Caco-2 (cell line): ENCODE results near the gene PRAF2. TPM values are rescaled to one million over a fixed set of nuclear protein-coding genes. Genes with fewer than 3 reads are reported as not detected.

Experiments used
- BruUV-seq: library from RNA; stranded (reverse); fragments of 400-500 nt; replicated peaks from 2 replicates; lab custom pipeline; 2021; lab: Mats Ljungman, UMichigan
- CTCF ChIA-PET: fragments of 300-600 bp; sonication (Branson Sonifier 250); formaldehyde crosslinking; loops from one replicate; lab custom pipeline; 2022; ENCODE audit warnings: antibody characterized with exemption; lab: Charles Lee
- POLR2A ChIA-PET: fragments of 300-600 bp; sonication (Branson Sonifier 250); formaldehyde crosslinking; loops from one replicate; lab custom pipeline; 2022; ENCODE audit warnings: antibody characterized with exemption; lab: Charles Lee
- DNase-seq, 2 experiments: peaks; one replicate each; pipeline versions ENCODE4 v3.0.0 to v3.0.0-alpha.2; 2020 to 2022
- H3K27me3 ChIP-seq: replicated peaks from 2 replicates; pipeline ENCODE4 v1.6.0; 2011; ENCODE audit warnings: low read length; ENCODE audit not compliant: control insufficient read depth, insufficient read depth
- H3K36me3 ChIP-seq: 2 replicates; pipeline ENCODE4 v1.5.1; 2011; ENCODE audit warnings: low read length; ENCODE audit not compliant: control insufficient read depth, insufficient read depth
- H3K4me1 ChIP-seq: fragments of 250-450 bp; sonication (Bioruptor Pico); 2 replicates; pipeline ENCODE4 v1.5.1; 2020; ENCODE audit warnings: mild to moderate bottlenecking
- H3K4me3 ChIP-seq: 2 replicates; pipeline ENCODE4 v1.5.1; 2011; ENCODE audit warnings: low read depth, mild to moderate bottlenecking, control low read depth, low read length
- H3K9me3 ChIP-seq: fragments of 250-450 bp; sonication (Bioruptor Pico); 2 replicates; pipeline ENCODE4 v1.5.1; 2020; ENCODE audit warnings: mild to moderate bottlenecking, moderate library complexity
- H3K27ac Mint-ChIP-seq: one replicate; pipeline ENCODE4 v1.8.0; 2022; ENCODE audit warnings: mixed read lengths; ENCODE audit not compliant: unreplicated experiment
- H3K27me3 Mint-ChIP-seq: one replicate; pipeline ENCODE4 v1.8.0; 2022; ENCODE audit warnings: mixed read lengths; ENCODE audit not compliant: insufficient read depth, unreplicated experiment
- H3K36me3 Mint-ChIP-seq: one replicate; pipeline ENCODE4 v1.8.0; 2022; ENCODE audit warnings: mild to moderate bottlenecking, mixed read lengths; ENCODE audit not compliant: insufficient read depth, unreplicated experiment
- H3K4me1 Mint-ChIP-seq: one replicate; pipeline ENCODE4 v1.8.0; 2022; ENCODE audit warnings: low read depth, mixed read lengths; ENCODE audit not compliant: unreplicated experiment
- H3K4me3 Mint-ChIP-seq: one replicate; pipeline ENCODE4 v1.8.0; 2022; ENCODE audit warnings: mild to moderate bottlenecking, moderate library complexity, mixed read lengths; ENCODE audit not compliant: unreplicated experiment
- H3K9me3 Mint-ChIP-seq: one replicate; pipeline ENCODE4 v1.8.0; 2022; ENCODE audit warnings: mixed read lengths; ENCODE audit not compliant: unreplicated experiment
- CTCF ChIP-seq, 2 experiments: fragments of 200-600 bp in 1 of 2; IDR thresholded peaks; 1 replicate in 1 of 2; 2 replicates in 1 of 2; pipeline versions ENCODE4 v1.5.1 to v1.8.0; 2011 to 2022; ENCODE audit warnings: antibody characterized with exemption in 1 of 2, control low read depth in 1 of 2, inconsistent platforms in 1 of 2, low read depth in 1 of 2, low read length in 1 of 2, mild to moderate bottlenecking in 1 of 2, moderate library complexity in 1 of 2; ENCODE audit not compliant: insufficient read depth in 1 of 2, severe bottlenecking in 1 of 2, unreplicated experiment in 1 of 2
- intact Hi-C: fragments of 100-400 bp; cut with micrococcal nuclease; formaldehyde crosslinking; loops from one replicate; pipeline ENCODE4 v1.10.0; 2022; ENCODE audit not compliant: unreplicated experiment
- total RNA-seq: library from RNA; stranded (reverse); gene quantifications from 2 replicates; pipeline ENCODE4 v1.2.3, GENCODE V29; 2022

PRAF2 gene
- total RNA-seq, 1 experiment from 2014 or later: 5.4 TPM

GRCh38 chrX:49111791-49112190 lies 38.0 kb upstream of the PRAF2 start:
- no peak for TF ChIP-seq CTCF (IDR thresholded peaks at IDR 0.05; ENCODE audit: insufficient read depth in 1 of 2, low read depth in 1 of 2, low read length in 1 of 2, severe bottlenecking in 1 of 2, unreplicated experiment in 1 of 2)
- H3K27me3 Mint-ChIP-seq: no peaks in the 10 kb centered on the region
- ChIA-PET CTCF (no interaction called here), POLR2A (no interaction called here)
- H3K27me3 ChIP-seq: no peaks in the 10 kb centered on the region
- no peaks in the 10 kb centered on the region for H3K9me3 Mint-ChIP-seq
- H3K36me3 ChIP-seq: peaks cover 1% of the 10 kb centered on the region; the same call in 1 of the 2 replicates
- no peaks in the 10 kb centered on the region for H3K4me1 ChIP-seq
- BruUV-seq: no TSS peak
- no peak overlapping the region for H3K27ac Mint-ChIP-seq
- H3K36me3 Mint-ChIP-seq: peaks cover 24% of the 10 kb centered on the region
- no peak overlapping the region for H3K4me3 Mint-ChIP-seq
- H3K4me1 Mint-ChIP-seq: no peaks in the 10 kb centered on the region
- H3K4me3 ChIP-seq: no peak overlapping the region
- H3K9me3 ChIP-seq: no peaks in the 10 kb centered on the region
- intact Hi-C loops: no loop called here
- no peak for DNase-seq

- Mint-ChIP-seq H3K27ac (no peak overlapping the region), H3K4me1 (no peaks in the 10 kb centered on the region), H3K4me3 (no peak overlapping the region), H3K27me3 (no peaks in the 10 kb centered on the region), H3K9me3 (no peaks in the 10 kb centered on the region), H3K36me3 (peaks cover 20% of the 10 kb centered on the region)
- no peaks in the 10 kb centered on the region for H3K27me3 ChIP-seq
- ChIA-PET CTCF (no interaction called here), POLR2A (no interaction called here)
- BruUV-seq: no TSS peak
- no peak for TF ChIP-seq CTCF (IDR thresholded peaks at IDR 0.05; ENCODE audit: insufficient read depth in 1 of 2, low read depth in 1 of 2, low read length in 1 of 2, severe bottlenecking in 1 of 2, unreplicated experiment in 1 of 2)
- H3K4me1 ChIP-seq: no peaks in the 10 kb centered on the region
- H3K4me3 ChIP-seq: no peak overlapping the region
- intact Hi-C loops: no loop called here
- no peaks in the 10 kb centered on the region for H3K9me3 ChIP-seq
- DNase-seq: no peak
- no peaks in the 10 kb centered on the region for H3K36me3 ChIP-seq
Observed at GRCh38 chrX:49110417-49110816, 36.6 kb upstream of the PRAF2 start.

- CTCF ChIA-PET: no interaction called here
- no peak overlapping the region for H3K27ac Mint-ChIP-seq
Observed at GRCh38 chrX:49108641-49109040, 34.8 kb upstream of the PRAF2 start.

More at GRCh38 chrX:49108641-49109040, 34.8 kb upstream of the PRAF2 start:
- no peak overlapping the region for H3K4me3 Mint-ChIP-seq
- no TSS peak for BruUV-seq
- POLR2A ChIA-PET: no interaction called here
- Histone ChIP-seq H3K9me3 (no peaks in the 10 kb centered on the region), H3K4me1 (no peaks in the 10 kb centered on the region), H3K4me3 (no peak overlapping the region), H3K36me3 (no peaks in the 10 kb centered on the region), H3K27me3 (no peaks in the 10 kb centered on the region)
- no peaks in the 10 kb centered on the region for H3K9me3 Mint-ChIP-seq
- TF ChIP-seq CTCF (IDR thresholded peaks at IDR 0.05; ENCODE audit: insufficient read depth in 1 of 2, low read depth in 1 of 2, low read length in 1 of 2, severe bottlenecking in 1 of 2, unreplicated experiment in 1 of 2): no peak
- H3K36me3 Mint-ChIP-seq: peaks cover 15% of the 10 kb centered on the region
- intact Hi-C loops: loop anchor here (10.0 kb wide), 1 partner anchor 64 kb away; the partner anchor contains the start of gene TFE3
- DNase-seq: no peak
- no peaks in the 10 kb centered on the region for H3K4me1 Mint-ChIP-seq
- H3K27me3 Mint-ChIP-seq: no peaks in the 10 kb centered on the region
